Measurements from ENCODE around the gene F7.

Gene F7

DNA sequence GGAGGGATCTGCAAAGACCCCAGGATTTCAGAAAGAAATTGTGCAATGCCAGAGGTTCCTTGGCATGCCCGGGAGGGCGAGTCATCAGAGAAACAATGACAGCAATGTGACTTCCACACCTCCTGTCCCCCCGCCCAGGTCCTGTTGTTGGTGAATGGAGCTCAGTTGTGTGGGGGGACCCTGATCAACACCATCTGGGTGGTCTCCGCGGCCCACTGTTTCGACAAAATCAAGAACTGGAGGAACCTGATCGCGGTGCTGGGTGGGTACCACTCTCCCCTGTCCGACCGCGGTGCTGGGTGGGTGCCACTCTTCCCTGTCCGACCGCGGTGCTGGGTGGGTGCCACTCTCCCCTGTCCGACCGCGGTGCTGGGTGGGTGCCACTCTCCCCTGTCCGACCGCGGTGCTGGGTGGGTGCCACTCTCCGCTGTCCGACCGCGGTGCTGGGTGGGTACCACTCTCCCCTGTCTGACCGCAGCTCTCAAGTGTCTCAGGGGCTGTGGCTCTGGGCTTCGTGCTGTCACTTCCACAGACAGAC lies 11.8 kb downstream of the F7 start:
- TF ChIP-seq EZH2phosphoT487 (IDR thresholded peaks at IDR 0.05; ENCODE audit: borderline replicate concordance, low read length), result no peak
- TF ChIP-seq, protein P1, sequence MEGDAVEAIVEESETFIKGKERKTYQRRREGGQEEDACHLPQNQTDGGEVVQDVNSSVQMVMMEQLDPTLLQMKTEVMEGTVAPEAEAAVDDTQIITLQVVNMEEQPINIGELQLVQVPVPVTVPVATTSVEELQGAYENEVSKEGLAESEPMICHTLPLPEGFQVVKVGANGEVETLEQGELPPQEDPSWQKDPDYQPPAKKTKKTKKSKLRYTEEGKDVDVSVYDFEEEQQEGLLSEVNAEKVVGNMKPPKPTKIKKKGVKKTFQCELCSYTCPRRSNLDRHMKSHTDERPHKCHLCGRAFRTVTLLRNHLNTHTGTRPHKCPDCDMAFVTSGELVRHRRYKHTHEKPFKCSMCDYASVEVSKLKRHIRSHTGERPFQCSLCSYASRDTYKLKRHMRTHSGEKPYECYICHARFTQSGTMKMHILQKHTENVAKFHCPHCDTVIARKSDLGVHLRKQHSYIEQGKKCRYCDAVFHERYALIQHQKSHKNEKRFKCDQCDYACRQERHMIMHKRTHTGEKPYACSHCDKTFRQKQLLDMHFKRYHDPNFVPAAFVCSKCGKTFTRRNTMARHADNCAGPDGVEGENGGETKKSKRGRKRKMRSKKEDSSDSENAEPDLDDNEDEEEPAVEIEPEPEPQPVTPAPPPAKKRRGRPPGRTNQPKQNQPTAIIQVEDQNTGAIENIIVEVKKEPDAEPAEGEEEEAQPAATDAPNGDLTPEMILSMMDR (IDR thresholded peaks at IDR 0.05; ENCODE audit: low read depth, low read length, poor library complexity, severe bottlenecking), result no peak
- no peaks in the 10 kb centered on the region for H3K9me3 ChIP-seq (ENCODE audit: control insufficient read depth, insufficient read depth, low read length)
- H3K9me2 ChIP-seq (replicated peaks; ENCODE audit: control insufficient read depth, low read length), result no peaks in the 10 kb centered on the region
- no peaks in the 10 kb centered on the region for H3K4me1 ChIP-seq (ENCODE audit: control insufficient read depth, low read length)
- H3K79me2 ChIP-seq (ENCODE audit: control insufficient read depth, low read length), result no peaks in the 10 kb centered on the region
- no peaks in the 10 kb centered on the region for H3F3A ChIP-seq (ENCODE audit: control insufficient read depth, insufficient read depth)
- no peaks in the 10 kb centered on the region for H3K27me3 ChIP-seq (ENCODE audit: control insufficient read depth, low read length)
- no peaks in the 10 kb centered on the region for H4K20me1 ChIP-seq (ENCODE audit: control insufficient read depth, insufficient read depth, low read depth, low read length)
- H3K4me2 ChIP-seq (ENCODE audit: low read length), result no peak overlapping the region
- no peak overlapping the region for H3K4me3 ChIP-seq (ENCODE audit: low read length)
- H3K27ac ChIP-seq (ENCODE audit: low read depth, low read length), result no peak overlapping the region
- H3K36me3 ChIP-seq (ENCODE audit: control insufficient read depth, low read length), result no peaks in the 10 kb centered on the region

GRCh38 chr13:113117911-113118260 lies 12.3 kb downstream of the F7 start:
- no peaks in the 10 kb centered on the region for H3K36me3 ChIP-seq (ENCODE audit: control insufficient read depth, low read length)
- H4K20me1 ChIP-seq (ENCODE audit: control insufficient read depth, insufficient read depth, low read depth, low read length), result no peaks in the 10 kb centered on the region
- H3K4me2 ChIP-seq (ENCODE audit: low read length), result no peak overlapping the region
- no peaks in the 10 kb centered on the region for H3K27me3 ChIP-seq (ENCODE audit: control insufficient read depth, low read length)
- TF ChIP-seq, protein P1 (IDR thresholded peaks at IDR 0.05; ENCODE audit: low read depth, low read length, poor library complexity, severe bottlenecking), result no peak
- TF ChIP-seq EZH2phosphoT487 (IDR thresholded peaks at IDR 0.05; ENCODE audit: borderline replicate concordance, low read length), result no peak
- no peak overlapping the region for H3K4me3 ChIP-seq (ENCODE audit: low read length)
- H3K9me2 ChIP-seq (replicated peaks; ENCODE audit: control insufficient read depth, low read length), result no peaks in the 10 kb centered on the region
- no peaks in the 10 kb centered on the region for H3K4me1 ChIP-seq (ENCODE audit: control insufficient read depth, low read length)
- no peaks in the 10 kb centered on the region for H3K79me2 ChIP-seq (ENCODE audit: control insufficient read depth, low read length)
- H3F3A ChIP-seq (ENCODE audit: control insufficient read depth, insufficient read depth), result no peaks in the 10 kb centered on the region
- no peaks in the 10 kb centered on the region for H3K9me3 ChIP-seq (ENCODE audit: control insufficient read depth, insufficient read depth, low read length)
- no peak overlapping the region for H3K27ac ChIP-seq (ENCODE audit: low read depth, low read length)

GRCh38 chr13:113118261-113119021 lies 12.8 kb downstream of the F7 start:
- no peak for TF ChIP-seq EZH2phosphoT487 (IDR thresholded peaks at IDR 0.05; ENCODE audit: borderline replicate concordance, low read length)
- TF ChIP-seq, protein P1 (IDR thresholded peaks at IDR 0.05; ENCODE audit: low read depth, low read length, poor library complexity, severe bottlenecking), result no peak
- Histone ChIP-seq H3K9me2 (replicated peaks; ENCODE audit: control insufficient read depth, low read length) (no peaks in the 10 kb centered on the region), H3K9me3 (ENCODE audit: control insufficient read depth, insufficient read depth, low read length) (no peaks in the 10 kb centered on the region), H3K36me3 (ENCODE audit: control insufficient read depth, low read length) (no peaks in the 10 kb centered on the region), H4K20me1 (ENCODE audit: control insufficient read depth, insufficient read depth, low read depth, low read length) (no peaks in the 10 kb centered on the region), H3K4me2 (ENCODE audit: low read length) (no peak overlapping the region), H3K79me2 (ENCODE audit: control insufficient read depth, low read length) (no peaks in the 10 kb centered on the region), H3K27ac (ENCODE audit: low read depth, low read length) (no peak overlapping the region), H3K27me3 (ENCODE audit: control insufficient read depth, low read length) (no peaks in the 10 kb centered on the region), H3K4me1 (ENCODE audit: control insufficient read depth, low read length) (no peaks in the 10 kb centered on the region), H3K4me3 (ENCODE audit: low read length) (no peak overlapping the region), H3F3A (ENCODE audit: control insufficient read depth, insufficient read depth) (no peaks in the 10 kb centered on the region)

All from DOHH2 (cell line).